ENCODE data around the gene SYNDIG1L.

The SYNDIG1L gene

DNA sequence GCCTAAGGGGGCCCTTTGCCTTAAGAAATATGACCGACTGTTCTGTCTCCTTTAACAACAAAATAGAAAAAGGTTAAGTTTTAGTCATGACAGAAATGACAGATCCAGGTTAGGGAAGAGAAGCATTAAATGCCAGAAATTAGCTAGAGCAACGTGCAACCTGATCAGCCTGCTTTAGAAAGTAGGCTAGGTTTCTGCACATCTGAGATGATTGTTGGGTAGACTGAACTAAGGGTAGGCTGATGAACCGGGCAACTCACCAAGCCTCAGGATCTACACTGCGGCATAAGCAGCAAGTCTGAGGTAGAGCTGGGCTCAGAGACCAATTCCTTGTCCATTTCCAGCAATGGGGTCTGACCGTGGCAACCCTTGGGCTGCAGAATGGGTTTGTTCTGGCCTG lies 37.7 kb upstream of the SYNDIG1L start:
- Histone ChIP-seq H3K4me1 (ENCODE audit: low read depth, poor library complexity, severe bottlenecking) (no peaks in the 10 kb centered on the region), H4K20me1 (ENCODE audit: insufficient read depth) (no peaks in the 10 kb centered on the region), H2AFZ (ENCODE audit: low read depth) (no peak overlapping the region), H3K27ac (no peak overlapping the region), H3K27me3 (ENCODE audit: insufficient read depth, low read depth) (no peaks in the 10 kb centered on the region), H3K4me3 (IDR thresholded peaks at IDR 0.05; ENCODE audit: insufficient read depth, low read depth, low read length) (no peak overlapping the region), H3K9ac (no peak overlapping the region), H3K36me3 (ENCODE audit: insufficient read depth) (no peaks in the 10 kb centered on the region), H3K79me2 (ENCODE audit: insufficient read depth, low read depth) (no peaks in the 10 kb centered on the region), H3K4me2 (no peak overlapping the region)
- TF ChIP-seq, protein P1, sequence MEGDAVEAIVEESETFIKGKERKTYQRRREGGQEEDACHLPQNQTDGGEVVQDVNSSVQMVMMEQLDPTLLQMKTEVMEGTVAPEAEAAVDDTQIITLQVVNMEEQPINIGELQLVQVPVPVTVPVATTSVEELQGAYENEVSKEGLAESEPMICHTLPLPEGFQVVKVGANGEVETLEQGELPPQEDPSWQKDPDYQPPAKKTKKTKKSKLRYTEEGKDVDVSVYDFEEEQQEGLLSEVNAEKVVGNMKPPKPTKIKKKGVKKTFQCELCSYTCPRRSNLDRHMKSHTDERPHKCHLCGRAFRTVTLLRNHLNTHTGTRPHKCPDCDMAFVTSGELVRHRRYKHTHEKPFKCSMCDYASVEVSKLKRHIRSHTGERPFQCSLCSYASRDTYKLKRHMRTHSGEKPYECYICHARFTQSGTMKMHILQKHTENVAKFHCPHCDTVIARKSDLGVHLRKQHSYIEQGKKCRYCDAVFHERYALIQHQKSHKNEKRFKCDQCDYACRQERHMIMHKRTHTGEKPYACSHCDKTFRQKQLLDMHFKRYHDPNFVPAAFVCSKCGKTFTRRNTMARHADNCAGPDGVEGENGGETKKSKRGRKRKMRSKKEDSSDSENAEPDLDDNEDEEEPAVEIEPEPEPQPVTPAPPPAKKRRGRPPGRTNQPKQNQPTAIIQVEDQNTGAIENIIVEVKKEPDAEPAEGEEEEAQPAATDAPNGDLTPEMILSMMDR (conservative IDR thresholded peaks at IDR 0.05; ENCODE audit: low read depth, low read length), result no peak

DNA sequence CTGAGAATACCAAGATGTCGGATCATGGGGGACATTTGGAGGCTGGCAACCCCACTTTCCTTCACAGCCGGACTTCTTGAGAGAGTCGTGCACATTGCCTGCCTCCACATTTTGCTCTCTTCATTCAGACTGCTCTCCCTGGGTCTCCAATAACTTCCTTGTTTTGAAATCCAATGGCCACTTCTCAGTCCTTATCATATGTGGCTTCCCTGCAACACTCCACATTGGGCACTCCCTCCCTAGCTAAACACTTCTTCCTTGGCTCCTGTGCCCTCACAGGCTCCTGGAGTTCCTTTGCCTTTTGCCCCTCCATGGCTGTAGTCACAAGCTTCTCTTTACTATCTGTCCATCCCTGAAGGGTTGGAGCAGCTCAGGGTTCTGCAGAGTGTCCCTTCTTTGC lies 37.0 kb upstream of the SYNDIG1L start:
- Histone ChIP-seq H3K36me3 (ENCODE audit: insufficient read depth) (no peaks in the 10 kb centered on the region), H3K27ac (no peak overlapping the region), H3K9ac (no peak overlapping the region), H3K79me2 (ENCODE audit: insufficient read depth, low read depth) (no peaks in the 10 kb centered on the region), H3K27me3 (ENCODE audit: insufficient read depth, low read depth) (no peaks in the 10 kb centered on the region), H3K4me3 (IDR thresholded peaks at IDR 0.05; ENCODE audit: insufficient read depth, low read depth, low read length) (no peak overlapping the region), H3K4me2 (no peak overlapping the region), H2AFZ (ENCODE audit: low read depth) (no peak overlapping the region), H3K4me1 (ENCODE audit: low read depth, poor library complexity, severe bottlenecking) (no peaks in the 10 kb centered on the region), H4K20me1 (ENCODE audit: insufficient read depth) (no peaks in the 10 kb centered on the region)
- TF ChIP-seq, protein P1 (conservative IDR thresholded peaks at IDR 0.05; ENCODE audit: low read depth, low read length), result no peak

DNA sequence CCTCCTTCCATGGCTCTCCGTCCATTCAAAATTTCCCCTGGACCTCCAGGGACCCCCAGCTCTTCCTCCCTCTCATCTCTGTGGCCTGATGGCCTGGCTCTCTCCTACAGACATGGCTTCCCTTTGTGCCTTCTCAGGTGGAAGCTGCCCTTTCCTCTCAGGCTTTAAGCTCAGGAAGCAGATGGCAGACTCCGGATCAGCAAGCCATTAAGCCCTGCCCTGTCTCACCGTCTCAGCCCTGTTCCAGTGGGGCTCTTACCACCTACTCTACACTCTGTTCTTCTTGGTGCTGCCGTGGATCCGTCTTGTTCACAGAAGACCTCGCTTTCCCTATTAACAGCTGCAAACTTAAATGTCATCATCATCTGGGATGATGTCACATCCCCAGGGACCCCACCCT lies 34.0 kb upstream of the SYNDIG1L start:
- no peak overlapping the region for H3K27ac ChIP-seq
- H3K4me3 ChIP-seq (IDR thresholded peaks at IDR 0.05; ENCODE audit: insufficient read depth, low read depth, low read length), result no peak overlapping the region
- no peak overlapping the region for H3K4me2 ChIP-seq
- TF ChIP-seq, protein P1 (conservative IDR thresholded peaks at IDR 0.05; ENCODE audit: low read depth, low read length), result 0 out of 2 replicates have a peak, but pooled peaks have one; percentile 10
- H3K4me1 ChIP-seq (ENCODE audit: low read depth, poor library complexity, severe bottlenecking), result peaks cover 2% of the 10 kb centered on the region
- no peaks in the 10 kb centered on the region for H4K20me1 ChIP-seq (ENCODE audit: insufficient read depth)
- H3K9ac ChIP-seq, result no peak overlapping the region
- H3K27me3 ChIP-seq (ENCODE audit: insufficient read depth, low read depth), result no peaks in the 10 kb centered on the region
- no peak overlapping the region for H2AFZ ChIP-seq (ENCODE audit: low read depth)
- no peaks in the 10 kb centered on the region for H3K79me2 ChIP-seq (ENCODE audit: insufficient read depth, low read depth)
- no peaks in the 10 kb centered on the region for H3K36me3 ChIP-seq (ENCODE audit: insufficient read depth)

DNA sequence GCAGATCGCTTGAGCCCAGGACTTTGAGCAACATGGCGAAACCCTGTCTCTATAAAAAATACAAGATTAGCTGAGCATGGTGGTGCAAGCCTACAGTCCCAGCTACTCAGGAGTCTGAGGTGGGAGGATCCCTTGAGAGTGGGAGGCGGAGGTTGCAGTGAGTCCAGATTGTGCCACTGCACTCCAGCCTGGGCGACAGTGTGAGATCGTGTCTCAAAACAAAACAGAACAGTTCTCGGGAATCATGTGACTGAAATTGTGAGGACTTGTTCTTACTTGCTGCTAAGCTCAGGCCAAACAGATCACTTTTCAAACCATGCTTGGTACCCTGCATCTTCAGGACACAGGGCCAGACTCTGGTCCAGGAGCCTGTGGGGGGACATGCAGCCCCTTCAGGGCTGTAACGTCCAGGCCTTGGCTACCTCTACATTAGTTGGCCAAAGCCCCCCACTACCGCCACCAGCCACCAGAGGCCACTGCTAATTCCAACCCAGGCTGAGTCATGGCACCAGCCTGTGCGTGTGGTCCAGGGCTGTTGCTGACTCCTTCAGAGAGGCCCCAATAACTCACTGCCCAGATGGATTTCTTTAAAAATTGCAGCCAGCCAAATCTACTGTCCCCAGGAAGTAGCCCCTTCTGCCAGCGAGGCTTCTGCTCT lies 33.4 kb upstream of the SYNDIG1L start:
- no peak overlapping the region for H3K4me3 ChIP-seq (IDR thresholded peaks at IDR 0.05; ENCODE audit: insufficient read depth, low read depth, low read length)
- H3K36me3 ChIP-seq (ENCODE audit: insufficient read depth), result no peaks in the 10 kb centered on the region
- no peak overlapping the region for H3K9ac ChIP-seq
- TF ChIP-seq, protein P1 (conservative IDR thresholded peaks at IDR 0.05; ENCODE audit: low read depth, low read length), result 0 out of 2 replicates have a peak, but pooled peaks have one; percentile 21
- H3K27ac ChIP-seq, result no peak overlapping the region
- H3K4me2 ChIP-seq, result no peak overlapping the region
- H4K20me1 ChIP-seq (ENCODE audit: insufficient read depth), result no peaks in the 10 kb centered on the region
- no peaks in the 10 kb centered on the region for H3K27me3 ChIP-seq (ENCODE audit: insufficient read depth, low read depth)
- peaks cover 8% of the 10 kb centered on the region for H3K4me1 ChIP-seq (ENCODE audit: low read depth, poor library complexity, severe bottlenecking)
- no peak overlapping the region for H2AFZ ChIP-seq (ENCODE audit: low read depth)
- no peaks in the 10 kb centered on the region for H3K79me2 ChIP-seq (ENCODE audit: insufficient read depth, low read depth)

Data from KMS-11 (cell line).